Lung (tissue), 12 donors: Measurements from ENCODE around the gene SEPTIN1. TPM values are rescaled to one million over a fixed set of nuclear protein-coding genes. Genes with fewer than 3 reads are reported as not detected.

Experiments
- ATAC-seq: fragments of 200-7000 bp; cut with Tn5 transposase; one replicate; pipeline ENCODE4 v1.9.1; 2020; ENCODE audit warnings: moderate number of reproducible peaks; ENCODE audit not compliant: insufficient read depth, low FRiP score
- DNase-seq, 3 donors: peaks; one replicate each; pipeline ENCODE4 v3.0.0-alpha.2; 2013 to 2017
- H3K27ac ChIP-seq, 2 donors: one replicate each; pipeline ENCODE4 v1.5.1; 2013; ENCODE audit warnings: mild to moderate bottlenecking in 2 of 2, moderate library complexity in 2 of 2, control low read depth in 1 of 2, inconsistent platforms in 1 of 2, low read depth in 1 of 2, low read length in 1 of 2
- H3K27me3 ChIP-seq, 3 donors: one replicate each; pipeline ENCODE4 v1.5.1; 2013; ENCODE audit warnings: low read length in 2 of 3; ENCODE audit not compliant: control insufficient read depth in 3 of 3, insufficient read depth in 3 of 3
- H3K36me3 ChIP-seq, 4 donors: one replicate each; pipeline ENCODE4 v1.5.1; 2013; ENCODE audit warnings: low read length in 4 of 4, mild to moderate bottlenecking in 1 of 4, moderate library complexity in 1 of 4; ENCODE audit not compliant: control insufficient read depth in 4 of 4, insufficient read depth in 4 of 4
- H3K4me1 ChIP-seq, 5 donors: one replicate each; pipeline ENCODE4 v1.5.1; 2013; ENCODE audit warnings: low read length in 5 of 5, mild to moderate bottlenecking in 2 of 5, moderate library complexity in 1 of 5; ENCODE audit not compliant: control insufficient read depth in 5 of 5, insufficient read depth in 5 of 5
- H3K4me3 ChIP-seq: one replicate; pipeline ENCODE4 v1.5.1; 2013; ENCODE audit warnings: mild to moderate bottlenecking, control low read depth, moderate library complexity
- H3K9ac ChIP-seq, 2 donors: one replicate each; pipeline ENCODE4 v1.5.1; 2013; ENCODE audit warnings: low read length in 2 of 2, control low read depth in 1 of 2; ENCODE audit not compliant: insufficient read depth in 1 of 2
- H3K9me3 ChIP-seq, 4 donors: one replicate each; pipeline ENCODE4 v1.5.1; 2013; ENCODE audit warnings: low read length in 3 of 4, mild to moderate bottlenecking in 1 of 4, moderate library complexity in 1 of 4; ENCODE audit not compliant: control insufficient read depth in 4 of 4, insufficient read depth in 3 of 4
- CTCF ChIP-seq: IDR thresholded peaks from 2 replicates; pipeline ENCODE4 v1.5.1; 2012; ENCODE audit warnings: mild to moderate bottlenecking; ENCODE audit errors: control extremely low read depth, extremely low read depth
- WGBS, 2 donors: extraction: QIAGEN DNeasy Blood & Tissue Kit; methylation state at CpG; one replicate each; pipeline ENCODE4 v1.1.7; 2013; 5-methylcytosine and 5-hydroxymethylcytosine counted together
- polyA plus RNA-seq, 2 donors: library from polyadenylated mRNA; stranded (reverse); fragments of 200-250 nt; gene quantifications; one replicate each; pipeline ENCODE4 v1.2.1, GENCODE V29; 2013
- total RNA-seq, 2 donors: library from RNA; depleted of rRNA in 1 of 2; stranded (reverse); fragments of >200 nt in 1 of 2; gene quantifications; one replicate each; pipeline ENCODE4 v1.2.1, GENCODE V29; 2014 to 2021
- donor health status: control.
- donor health status: control.
- donor health status: Bipolar disorder and iron deficiency.
- donor health status: healthy.
- donor health status: DM: yes; HTN: yes; CAD: no.

SEPTIN1 gene
- total and polyA plus RNA-seq, 4 donors, result 3.3 to 7.3 (median 5.2) TPM

DNA sequence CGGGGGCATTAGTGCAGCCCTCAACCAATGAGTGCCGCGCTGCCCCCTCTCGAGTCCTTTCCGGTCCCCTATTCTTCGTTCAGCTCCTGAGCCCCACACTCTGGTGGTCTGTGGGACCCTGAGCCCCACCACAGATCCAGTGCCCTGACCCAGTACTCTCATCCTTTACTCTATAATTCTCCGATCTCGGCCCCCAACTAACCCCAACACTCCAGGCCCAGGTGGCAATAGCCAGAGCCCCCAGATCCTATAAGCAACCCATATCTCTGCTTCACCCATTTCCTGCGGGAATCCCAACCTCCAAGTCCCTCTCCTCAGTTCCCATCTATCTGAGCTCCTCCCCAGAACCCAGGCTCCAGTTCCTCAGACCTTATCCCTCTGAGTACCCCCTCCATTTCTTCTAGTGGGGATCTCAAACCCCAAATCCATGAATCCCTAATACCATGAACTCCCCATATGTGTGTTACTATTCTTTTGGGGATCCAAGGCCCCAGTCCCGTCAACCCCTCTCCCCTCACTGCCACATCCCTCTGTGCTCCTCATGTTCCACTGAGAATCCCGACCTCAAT is 11.0 kb downstream of the SEPTIN1 start:
- no peak for TF ChIP-seq CTCF
- Histone ChIP-seq H3K4me1 (peaks cover 6 to 35% (median 16%) of the 10 kb centered on the region in 5 donors), H3K36me3 (peaks cover 0 to 7% (median 2%) of the 10 kb centered on the region in 4 donors), H3K27me3 (no peaks in the 10 kb centered on the region), H3K27ac (peak overlapping the region; percentile 86 to 88), H3K9me3 (no peaks in the 10 kb centered on the region), H3K4me3 (peak overlapping the region; percentile 6), H3K9ac (peak overlapping the region in 1 of 2 donors; percentile 34)
- ATAC-seq, result no peak
- DNase-seq, result no peak
- 19 to 20% methylated on average over 11 of the region's 11 CpGs for WGBS, 2 donors

GRCh38 chr16:30370456-30371247 is 11.7 kb downstream of the SEPTIN1 start, which contains the start of gene TBC1D10B:
Gene TBC1D10B (minus strand): TSS chr16:30370494. CDS start chr16:30370183, 311 bp downstream.
- TF ChIP-seq CTCF, result no peak
- peak within 1 kb of the TSS; percentile 55 to 75 for H3K9ac ChIP-seq
- H3K4me1 ChIP-seq, result peaks cover 6 to 35% (median 16%) of the 10 kb centered on the region in 5 donors
- ATAC-seq (peak; percentile 93), DNase-seq (peak; percentile 100)
- 0% methylated on average over 40 of the region's 40 CpGs for WGBS, 2 donors
- peak within 1 kb of the TSS; percentile 86 to 88 for H3K27ac ChIP-seq
- no peaks in the 10 kb centered on the region for H3K27me3 ChIP-seq
- peak within 1 kb of the TSS; percentile 83 for H3K4me3 ChIP-seq
- no peaks in the 10 kb centered on the region for H3K9me3 ChIP-seq
- H3K36me3 ChIP-seq, result peaks cover 0 to 7% (median 2%) of the 10 kb centered on the region in 4 donors

GRCh38 chr16:30369938-30370455 is 12.4 kb downstream of the SEPTIN1 start:
- Histone ChIP-seq H3K9ac (peak overlapping the region in 1 of 2 donors; percentile 55), H3K4me3 (peak overlapping the region; percentile 83), H3K27ac (peak overlapping the region; percentile 59 to 85), H3K4me1 (peaks cover 6 to 35% (median 16%) of the 10 kb centered on the region in 5 donors), H3K36me3 (peaks cover 0 to 13% (median 6%) of the 10 kb centered on the region in 4 donors), H3K27me3 (no peaks in the 10 kb centered on the region), H3K9me3 (no peaks in the 10 kb centered on the region)
- TF ChIP-seq CTCF, result no peak
- DNase-seq (no peak), ATAC-seq (no peak)
- WGBS, 2 donors, result 0% methylated on average over 26 to 76 of the region's 76 CpGs
